HG02885 (cell line): ENCODE data around the gene MDFI.

Experiments
- ATAC-seq: cut with Tn5 transposase; IDR thresholded peaks from one replicate; pipeline ENCODE4 v1.9.1; 2021; ENCODE audit warnings: mild to moderate bottlenecking; ENCODE audit not compliant: unreplicated experiment, poor library complexity

The MDFI gene

GRCh38 chr6:41630946-41631345 lies 7.3 kb upstream of the MDFI start:
- no peak for ATAC-seq

GRCh38 chr6:41633056-41633634 lies 5.1 kb upstream of the MDFI start:
- ATAC-seq = no peak

- ATAC-seq = no peak
Observed at GRCh38 chr6:41634657-41635056, 3.6 kb upstream of the MDFI start.

GRCh38 chr6:41635365-41635764 lies 2.9 kb upstream of the MDFI start:
- no peak for ATAC-seq

GRCh38 chr6:41636833-41637193 lies 1.5 kb upstream of the MDFI start:
- ATAC-seq = no peak

GRCh38 chr6:41637194-41638001 lies 870 bp upstream of the MDFI start:
- no peak for ATAC-seq

GRCh38 chr6:41638935-41639808 lies 904 bp downstream of the MDFI start:
- ATAC-seq = no peak

GRCh38 chr6:41639809-41640371 lies 1.6 kb downstream of the MDFI start:
- no peak for ATAC-seq

- no peak for ATAC-seq
Observed at GRCh38 chr6:41640426-41640825, 2.2 kb downstream of the MDFI start.

GRCh38 chr6:41641352-41641925 lies 3.2 kb downstream of the MDFI start:
- ATAC-seq = no peak

GRCh38 chr6:41642090-41642959 lies 4.1 kb downstream of the MDFI start:
- no peak for ATAC-seq

GRCh38 chr6:41642960-41643898 lies 5.0 kb downstream of the MDFI start:
- ATAC-seq = no peak

- ATAC-seq = no peak
Observed at GRCh38 chr6:41643899-41644269, 5.6 kb downstream of the MDFI start.

GRCh38 chr6:41644297-41644879 lies 6.1 kb downstream of the MDFI start:
- no peak for ATAC-seq

GRCh38 chr6:41645007-41645618 lies 6.8 kb downstream of the MDFI start:
- no peak for ATAC-seq

GRCh38 chr6:41646026-41646795 lies 7.9 kb downstream of the MDFI start:
- no peak for ATAC-seq

GRCh38 chr6:41647061-41647511 lies 8.8 kb downstream of the MDFI start:
- ATAC-seq = no peak
